Brain pericyte (primary cell): ENCODE measurements around the gene PCGF3.
A peak's percentile ranks its signal among the peaks of the same experiment; 100 is the strongest.
"Not testable (repeated sequence)": the region's sequence is repeated elsewhere in the genome, so short reads cannot be mapped to it uniquely, and the experiment has no call there.

Experiments
- DNase-seq: peaks from one replicate; pipeline ENCODE4 v3.0.0-alpha.2; 2012; ENCODE audit warnings: low read depth, low spot score

The PCGF3 gene

DNA sequence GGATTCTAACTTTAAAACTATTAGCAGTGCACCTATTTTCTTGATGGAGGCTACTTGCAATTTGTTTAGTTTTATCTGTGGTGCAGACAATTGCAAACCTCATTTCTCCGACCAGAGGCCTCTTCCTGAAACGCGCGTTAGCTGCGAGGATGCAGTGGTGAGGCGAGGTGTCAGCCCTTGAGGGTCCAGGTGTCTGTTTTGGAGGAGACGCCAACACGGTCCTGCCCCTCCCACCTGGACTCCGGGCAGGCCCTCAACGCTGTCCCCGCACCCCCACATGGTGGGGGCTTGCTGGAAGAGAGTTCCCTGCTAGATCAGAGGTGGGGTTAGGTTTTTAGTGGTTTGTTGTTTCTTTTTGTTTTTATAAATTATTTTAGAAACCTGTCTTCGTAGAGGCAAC is 34.4 kb downstream of the PCGF3 start:
- DNase-seq: no peak

DNA sequence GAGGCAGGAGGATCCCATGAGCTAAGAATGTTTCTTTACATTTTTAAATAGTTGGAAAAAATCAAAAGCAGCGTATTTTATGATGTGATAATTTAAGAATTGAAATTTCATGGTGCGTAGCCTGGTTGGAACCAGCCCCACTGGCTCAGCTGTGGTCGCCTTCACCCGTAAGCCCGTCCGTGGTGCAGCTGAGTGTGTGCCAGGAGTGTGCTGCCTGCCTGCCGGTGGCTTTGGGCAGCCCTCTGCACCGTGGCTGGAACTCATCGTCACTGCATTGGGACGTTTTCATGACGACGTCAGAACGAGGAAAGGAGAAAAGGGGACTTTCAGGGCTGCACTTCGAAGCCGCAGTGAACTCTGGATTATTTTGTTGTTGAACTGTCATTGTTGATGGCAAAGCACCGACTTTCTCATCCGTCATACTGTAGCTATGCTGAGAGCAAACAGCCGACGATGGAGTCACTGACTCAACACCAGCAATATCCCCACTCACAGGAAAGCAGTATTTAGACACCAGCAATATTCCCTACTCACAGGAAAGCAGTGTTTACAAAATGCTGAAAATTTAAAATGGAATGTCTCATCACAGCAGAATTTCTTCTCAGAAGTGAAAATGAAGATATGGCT is 35.1 kb downstream of the PCGF3 start:
- DNase-seq: no peak

DNA sequence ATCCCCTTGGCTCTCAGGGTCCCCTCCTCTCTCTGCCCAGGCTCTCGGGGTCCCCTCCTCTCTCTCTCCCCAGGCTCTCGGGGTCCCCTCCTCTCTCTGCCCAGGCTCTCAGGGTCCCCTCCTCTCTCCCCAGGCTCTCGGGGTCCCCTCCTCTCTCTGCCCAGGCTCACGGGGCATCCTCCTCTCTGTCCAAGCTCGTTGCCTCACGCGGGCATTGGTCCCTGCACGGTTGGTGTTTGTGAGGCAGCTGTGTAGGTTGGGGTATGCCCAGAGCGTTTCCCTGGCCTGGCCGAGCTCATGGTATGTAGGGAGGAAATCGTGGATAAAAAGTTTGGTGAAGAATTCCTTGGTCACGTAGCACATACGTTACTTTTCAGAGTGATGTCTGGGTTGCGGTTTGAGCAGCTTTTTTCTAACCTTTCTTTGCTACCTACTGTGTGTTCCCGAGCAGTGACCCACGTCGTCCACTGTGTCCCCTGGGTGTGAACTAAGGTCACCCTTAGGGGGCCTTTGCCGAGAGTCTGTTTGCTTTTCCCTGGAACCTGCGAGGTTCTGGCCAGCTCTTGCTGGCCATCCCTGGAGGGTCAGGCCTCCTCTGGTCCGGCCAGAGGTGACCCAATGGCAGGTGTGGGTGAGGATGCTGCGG is 36.6 kb downstream of the PCGF3 start:
- no peak for DNase-seq

DNA sequence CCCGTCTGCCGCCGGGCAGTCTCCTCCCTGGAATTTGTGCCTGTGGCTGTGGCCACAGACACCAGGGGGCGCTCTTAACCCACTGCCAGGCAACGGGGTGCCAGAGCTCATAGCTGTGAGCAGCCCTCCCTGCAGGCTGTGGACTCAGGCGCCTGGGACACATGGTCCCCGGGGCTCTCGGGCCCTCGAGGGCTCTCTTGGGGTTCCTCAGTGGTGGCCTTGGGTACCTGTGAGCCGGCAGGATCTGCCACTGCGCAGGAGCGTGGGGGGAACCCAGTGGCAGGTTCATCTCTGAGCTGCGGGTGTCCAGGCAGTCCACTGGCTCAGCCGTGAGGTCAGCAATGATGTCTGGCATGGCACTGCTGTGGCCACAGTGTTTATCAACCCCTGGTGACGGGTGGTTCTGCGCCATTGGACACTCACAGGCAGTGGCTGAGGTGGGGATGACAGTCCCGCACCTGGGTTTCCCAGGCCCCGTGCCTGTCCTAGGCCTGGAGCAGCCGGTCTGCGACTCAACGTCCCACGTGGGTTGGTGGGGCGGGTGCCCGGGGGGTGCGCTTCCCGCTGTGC is 37.2 kb downstream of the PCGF3 start:
- DNase-seq: no peak

DNA sequence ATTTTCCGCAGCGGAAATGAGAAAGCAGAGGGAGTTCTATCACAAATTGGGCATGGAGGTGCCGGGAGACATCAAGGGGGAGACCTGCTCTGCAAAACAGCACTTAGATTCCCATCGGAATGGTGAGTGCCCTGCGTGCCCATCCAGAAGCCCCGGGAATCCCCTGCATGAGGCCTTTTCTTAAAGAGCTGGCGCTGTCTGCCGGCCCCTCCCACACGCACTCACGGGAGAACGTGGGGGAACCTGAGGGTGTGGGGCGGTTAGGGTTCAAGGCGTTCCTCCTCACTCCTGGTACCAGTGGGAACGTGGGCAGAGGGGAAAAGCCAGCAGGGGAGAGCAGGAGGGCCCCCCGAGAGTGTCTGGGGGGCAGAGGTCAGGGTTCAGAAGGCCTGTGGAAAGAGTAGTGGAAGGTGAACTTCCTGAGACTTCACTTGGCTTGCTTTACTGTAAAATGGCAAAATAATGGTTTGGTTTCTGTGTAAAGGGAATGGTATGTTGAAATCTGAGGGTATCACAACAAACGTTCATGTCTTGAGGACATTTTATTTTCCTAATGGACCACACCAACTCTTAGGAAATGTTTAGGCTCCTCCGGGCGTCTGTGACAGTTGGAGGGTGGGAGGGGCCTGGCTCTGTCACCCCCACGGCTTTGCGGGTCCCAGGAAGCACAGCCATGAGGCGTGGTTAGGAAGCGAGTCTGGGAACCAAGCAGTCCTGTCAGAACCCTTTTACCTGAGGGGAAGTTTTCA is 38.0 kb downstream of the PCGF3 start:
- DNase-seq: no peak

DNA sequence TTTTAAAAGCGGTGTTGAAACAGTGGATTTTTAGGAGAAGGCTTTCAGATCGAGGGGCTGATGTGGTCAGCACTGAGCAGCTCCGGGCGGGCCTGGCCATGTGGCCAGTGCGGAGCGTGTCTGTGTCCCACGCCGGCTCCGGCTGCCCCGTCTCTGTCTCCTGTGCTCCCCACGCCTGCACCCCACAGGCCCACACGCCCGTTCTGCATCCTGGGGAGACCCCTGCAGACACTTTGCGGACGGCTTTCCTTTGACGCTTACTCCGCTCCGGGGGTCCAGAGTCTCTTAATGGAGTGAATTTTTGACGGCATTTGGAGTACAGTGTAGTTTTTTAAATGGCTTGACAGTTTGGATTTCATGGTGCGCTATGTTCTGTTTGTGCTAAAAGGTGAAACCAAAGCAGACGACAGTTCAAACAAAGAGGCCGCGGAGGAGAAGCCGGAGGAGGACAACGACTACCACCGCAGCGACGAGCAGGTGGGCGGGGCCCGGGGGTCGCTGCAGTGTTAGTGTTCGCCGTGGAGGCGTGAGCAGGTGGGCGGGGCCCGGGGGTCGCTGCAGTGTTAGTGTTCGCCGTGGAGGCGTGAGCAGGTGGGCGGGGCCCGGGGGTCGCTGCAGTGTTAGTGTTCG is 38.7 kb downstream of the PCGF3 start:
- no peak for DNase-seq

DNA sequence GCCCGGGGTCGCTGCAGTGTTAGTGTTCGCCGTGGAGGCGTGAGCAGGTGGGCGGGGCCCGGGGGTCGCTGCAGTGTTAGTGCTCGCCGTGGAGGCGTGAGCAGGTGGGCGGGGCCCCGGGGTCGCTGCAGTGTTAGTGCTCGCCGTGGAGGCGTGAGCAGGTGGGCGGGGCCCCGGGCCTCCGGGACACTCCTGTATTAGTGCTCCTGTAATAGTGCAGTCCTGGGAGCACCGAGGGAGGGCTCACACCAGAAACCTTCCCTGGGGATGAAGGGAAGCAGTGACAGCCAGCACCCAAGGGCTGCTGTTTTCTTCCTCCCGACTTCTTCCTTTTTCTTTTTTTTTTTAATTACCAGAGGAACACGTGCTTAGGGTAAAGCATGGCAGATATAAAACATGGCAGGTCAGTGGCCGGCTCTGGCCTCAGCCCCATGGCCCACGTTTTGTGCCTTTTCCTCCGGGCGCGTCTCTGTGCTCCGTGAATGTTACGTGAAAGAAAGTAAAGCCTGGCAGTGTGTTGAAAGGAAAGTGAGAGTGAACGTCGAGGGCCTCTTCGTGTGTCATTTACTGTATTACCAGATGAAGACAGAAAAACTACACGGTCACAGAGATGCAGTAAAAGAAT is 42.0 kb downstream of the PCGF3 start:
- no peak for DNase-seq

DNA sequence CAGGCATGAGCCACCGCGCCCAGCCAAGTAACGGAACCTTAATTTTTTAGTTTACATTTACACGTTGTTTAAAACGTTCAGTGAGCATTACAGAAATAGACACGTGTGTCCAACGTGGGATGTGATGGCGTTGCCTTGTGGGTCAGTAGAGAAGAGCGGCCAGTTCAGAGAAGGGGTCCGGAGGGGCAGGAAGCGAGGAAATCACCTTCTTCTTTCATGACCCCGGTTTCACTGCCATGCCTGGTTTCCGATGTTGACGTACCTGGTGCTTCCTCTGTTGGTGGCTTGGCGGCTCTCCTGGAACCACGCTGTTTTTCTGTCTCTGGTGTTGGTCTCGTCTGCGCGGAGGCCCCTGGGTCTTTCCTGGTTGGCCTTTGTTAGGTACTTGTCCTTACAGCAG is 42.8 kb downstream of the PCGF3 start:
- no peak for DNase-seq

DNA sequence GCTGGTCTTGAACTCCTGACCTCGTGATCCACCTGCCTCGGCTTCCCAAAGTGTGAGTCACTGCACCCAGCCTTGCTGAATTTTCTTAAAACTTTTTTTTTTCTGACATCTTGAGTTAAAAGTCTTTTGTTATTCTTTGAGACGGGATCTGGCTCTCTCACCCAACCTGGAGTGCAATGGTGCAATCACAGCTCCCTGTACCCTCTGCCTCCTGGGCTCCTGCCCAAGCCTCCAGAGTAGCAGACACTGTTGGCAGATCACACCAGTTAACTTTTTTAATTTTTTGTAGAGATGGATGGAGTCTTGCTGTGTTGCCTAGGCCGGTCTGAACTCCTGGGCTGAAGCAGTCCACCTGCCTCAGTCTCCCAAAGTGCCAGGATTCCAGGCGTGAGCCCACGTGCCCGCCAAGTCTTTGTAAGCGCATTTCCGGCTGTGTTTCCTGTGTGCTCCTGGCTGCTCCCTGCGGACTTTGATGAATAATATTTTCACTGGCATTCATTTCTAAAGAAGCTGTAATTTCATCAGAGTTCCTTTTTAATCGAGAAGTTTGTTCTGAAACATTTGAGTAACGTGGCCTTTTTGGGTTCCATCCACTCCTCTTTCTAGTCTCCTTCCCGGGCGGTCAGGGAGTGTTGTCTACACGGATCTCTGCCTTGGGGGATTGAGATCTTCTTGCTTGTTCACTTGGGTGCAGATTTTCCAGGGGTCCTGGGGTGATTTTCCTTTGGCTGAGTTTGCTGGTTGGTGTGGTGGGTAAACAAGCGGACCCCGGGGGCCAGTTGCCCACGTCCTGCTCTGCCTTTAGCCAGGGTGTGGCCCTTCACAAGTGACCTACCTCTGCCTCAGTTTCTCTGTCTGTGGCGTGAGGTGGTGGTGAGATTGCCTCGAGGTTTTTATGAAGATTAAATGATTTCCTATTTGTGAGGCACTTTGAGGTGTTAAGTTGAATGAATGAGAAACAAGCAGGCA is 44.4 kb downstream of the PCGF3 start:
- peak; percentile 68 for DNase-seq

DNA sequence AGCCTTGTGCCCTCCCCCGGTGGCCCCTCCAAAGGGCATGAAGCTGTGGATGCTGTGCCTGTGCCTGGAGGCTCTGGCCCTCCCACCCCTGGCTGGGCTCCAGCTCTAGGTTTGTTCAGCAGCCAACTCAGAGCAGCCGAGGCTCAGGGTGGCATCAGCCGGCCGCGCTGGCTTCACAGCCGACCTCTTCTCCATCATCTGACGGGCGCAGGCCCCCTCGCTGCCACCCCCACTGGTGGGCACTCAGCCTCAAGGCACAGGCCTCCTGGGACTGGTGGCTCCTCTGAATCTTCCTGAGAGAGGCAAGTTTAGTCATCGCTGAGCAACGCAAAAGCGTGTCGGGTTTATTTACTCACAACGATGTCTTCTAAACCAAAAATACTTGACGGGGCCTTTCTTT is 46.0 kb downstream of the PCGF3 start:
- no peak for DNase-seq

DNA sequence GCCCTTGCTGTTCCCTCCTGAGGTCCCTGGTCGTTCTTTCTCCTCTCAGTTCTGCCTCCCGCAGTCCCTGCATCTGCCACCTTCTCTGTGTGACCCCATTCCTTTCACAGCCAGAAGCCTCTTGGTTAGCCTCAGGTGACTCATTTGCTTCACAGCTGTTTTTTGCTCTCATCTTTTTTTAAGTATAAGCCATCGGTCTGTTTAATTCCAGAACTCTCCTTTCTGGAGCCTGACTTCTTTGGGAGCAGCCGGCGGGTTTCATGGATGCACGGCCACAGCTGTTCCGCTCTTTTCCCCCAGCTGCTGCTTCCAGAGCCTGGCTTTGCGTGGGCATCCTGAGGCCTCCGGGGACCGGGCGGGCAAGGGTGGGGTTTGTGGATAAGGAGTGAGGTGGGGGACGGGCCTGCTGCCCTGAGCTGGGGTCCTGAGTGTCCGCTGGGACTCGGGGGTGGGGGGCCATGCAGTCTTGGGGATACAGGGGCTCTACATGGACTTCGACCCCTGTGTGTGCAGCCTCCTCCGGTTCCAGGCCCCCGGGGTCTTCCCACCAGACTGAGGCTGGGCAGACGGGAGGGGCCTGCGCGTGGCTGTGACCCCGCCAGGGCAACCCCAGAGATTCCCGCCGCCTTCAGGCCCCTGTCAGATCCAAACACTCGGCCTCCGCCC is 46.7 kb downstream of the PCGF3 start:
- DNase-seq: no peak

DNA sequence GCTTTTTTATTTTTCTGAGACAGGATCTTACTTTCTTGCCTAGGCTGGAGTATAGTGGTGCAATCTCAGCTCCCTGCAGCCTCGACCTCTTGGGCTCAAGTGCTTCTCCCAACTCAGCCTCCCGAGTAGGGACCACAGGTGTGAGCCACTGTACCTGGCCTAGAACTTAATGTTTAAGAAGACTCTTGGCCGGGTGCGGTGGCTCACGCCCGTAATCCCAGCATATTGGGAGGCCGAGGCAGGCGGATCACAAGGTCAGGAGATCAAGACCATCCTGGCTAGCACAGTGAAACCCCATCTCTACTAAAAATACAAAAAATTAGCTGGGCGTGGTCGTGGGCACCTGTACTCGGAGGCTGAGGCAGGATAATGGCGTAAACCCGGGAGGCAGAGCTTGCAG is 47.6 kb downstream of the PCGF3 start:
- not testable (repeated sequence) for DNase-seq

DNA sequence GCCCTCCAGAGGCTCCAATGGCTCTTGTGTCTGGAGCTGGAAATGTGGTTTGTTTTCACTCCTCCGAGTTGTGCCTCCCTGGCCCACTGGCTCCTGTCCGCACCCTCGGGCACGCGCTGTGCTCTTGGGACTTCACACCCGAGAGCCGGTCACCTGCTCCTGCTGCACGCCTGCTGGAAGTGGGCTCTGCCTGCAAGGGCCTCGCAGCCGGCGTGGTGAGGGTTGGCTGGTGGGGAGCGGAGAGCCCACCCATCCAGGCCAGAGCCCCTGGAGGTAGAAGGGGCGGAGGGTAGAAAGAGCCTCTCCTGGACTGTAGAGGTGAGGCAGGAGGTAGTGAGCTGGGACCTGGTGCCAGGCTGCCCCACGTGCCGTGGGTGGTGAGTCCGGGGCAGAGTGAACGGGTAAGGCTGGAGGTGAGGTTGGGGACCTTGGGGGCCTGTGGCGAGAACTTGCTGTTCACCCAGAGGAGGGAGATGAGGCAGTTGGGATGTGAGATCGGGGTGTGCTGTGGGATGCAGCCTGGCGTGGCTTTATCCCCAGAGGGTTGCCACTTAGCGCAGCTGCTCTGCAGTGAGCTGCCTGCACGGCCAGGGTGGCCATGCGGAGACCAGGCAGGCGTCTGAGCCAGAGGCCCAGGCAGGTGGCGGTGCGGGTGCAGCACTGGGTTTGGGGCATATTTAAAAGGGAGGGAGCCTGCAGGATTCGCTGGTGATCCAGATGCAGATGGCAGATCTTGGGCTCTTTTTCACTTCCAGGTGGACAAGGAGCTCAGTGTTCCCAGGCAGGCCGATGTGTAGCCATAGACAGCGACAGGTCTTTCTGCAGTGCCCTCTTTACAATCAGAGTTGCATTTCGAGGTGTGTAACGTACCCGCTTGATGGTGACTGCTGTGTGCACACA is 48.8 kb downstream of the PCGF3 start:
- DNase-seq: no peak

DNA sequence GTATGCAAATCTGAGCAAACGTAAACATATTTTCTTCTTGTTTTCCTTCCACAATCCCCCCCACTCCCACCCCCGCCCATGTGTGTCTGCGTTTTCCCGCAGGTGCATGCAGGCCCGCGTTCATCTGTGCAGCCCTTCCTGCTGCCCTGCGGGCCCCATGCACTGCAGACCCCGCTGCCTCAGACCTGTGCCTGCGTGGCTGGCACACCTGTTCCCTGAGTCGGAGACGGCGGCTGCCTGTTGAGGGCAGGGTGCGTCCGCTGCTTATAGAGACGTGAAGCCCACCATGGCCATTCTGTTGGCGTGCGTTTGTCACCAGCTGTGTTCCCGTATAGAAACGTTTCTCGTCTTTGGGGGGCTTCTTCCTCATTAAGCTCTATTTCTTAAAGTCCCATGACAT is 51.5 kb downstream of the PCGF3 start:
- no peak for DNase-seq

DNA sequence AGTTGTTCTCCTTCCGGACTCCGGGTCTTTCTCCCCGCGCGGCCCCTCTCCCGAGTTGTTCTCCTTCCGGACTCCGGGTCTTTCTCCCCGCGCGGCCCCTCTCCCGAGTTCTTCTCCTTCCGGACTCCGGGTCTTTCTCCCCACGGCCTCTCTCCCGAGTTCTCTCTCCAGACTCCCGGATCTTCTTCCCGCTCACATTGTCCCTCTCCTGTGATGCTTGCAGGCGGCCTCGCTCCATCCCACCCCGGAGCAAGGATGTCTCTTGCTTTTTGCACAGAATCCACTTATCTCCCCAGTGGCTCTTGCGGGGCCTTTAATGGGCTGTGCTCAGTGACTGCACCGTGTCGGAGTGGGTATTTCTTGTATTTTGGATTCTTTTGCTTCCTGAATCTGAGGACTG is 54.2 kb downstream of the PCGF3 start:
- not testable (repeated sequence) for DNase-seq

DNA sequence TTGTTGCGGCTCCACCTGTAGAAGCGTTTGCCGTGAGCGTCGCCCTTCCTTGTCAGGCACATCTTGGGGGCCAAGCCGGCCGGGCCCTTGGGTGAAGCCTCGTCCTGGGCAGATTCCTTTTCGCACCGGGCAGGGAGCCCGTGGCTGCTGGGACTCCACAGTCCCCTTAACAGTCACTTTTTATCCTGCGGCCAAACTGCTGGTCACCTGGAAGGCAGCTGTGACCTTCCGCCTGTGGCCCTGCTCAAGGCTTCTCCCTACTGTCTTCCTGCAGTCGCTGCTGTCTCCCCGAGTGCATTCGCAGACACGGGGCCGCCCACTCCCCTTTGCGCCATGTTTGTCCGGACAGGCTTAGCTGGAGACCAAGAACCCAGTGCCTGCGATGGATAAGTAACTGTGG is 55.0 kb downstream of the PCGF3 start:
- DNase-seq: no peak

DNA sequence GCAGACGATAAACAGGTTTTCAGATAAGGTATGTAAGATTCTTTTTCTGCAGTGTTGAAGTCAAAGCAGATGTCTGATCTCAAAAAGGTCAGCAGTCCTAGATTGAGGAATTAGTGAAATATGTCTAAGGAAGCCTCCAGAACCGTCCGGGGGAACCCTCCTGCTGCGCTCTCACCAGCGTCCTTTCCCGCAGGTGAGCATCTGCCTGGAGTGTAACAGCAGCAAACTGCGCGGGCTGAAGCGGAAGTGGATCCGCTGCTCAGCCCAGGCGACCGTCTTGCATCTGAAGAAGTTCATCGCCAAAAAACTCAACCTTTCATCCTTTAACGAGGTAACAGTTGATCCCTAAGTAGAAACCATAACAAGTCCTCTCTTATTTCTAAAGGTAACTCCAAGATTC is 55.5 kb downstream of the PCGF3 start:
- no peak for DNase-seq

DNA sequence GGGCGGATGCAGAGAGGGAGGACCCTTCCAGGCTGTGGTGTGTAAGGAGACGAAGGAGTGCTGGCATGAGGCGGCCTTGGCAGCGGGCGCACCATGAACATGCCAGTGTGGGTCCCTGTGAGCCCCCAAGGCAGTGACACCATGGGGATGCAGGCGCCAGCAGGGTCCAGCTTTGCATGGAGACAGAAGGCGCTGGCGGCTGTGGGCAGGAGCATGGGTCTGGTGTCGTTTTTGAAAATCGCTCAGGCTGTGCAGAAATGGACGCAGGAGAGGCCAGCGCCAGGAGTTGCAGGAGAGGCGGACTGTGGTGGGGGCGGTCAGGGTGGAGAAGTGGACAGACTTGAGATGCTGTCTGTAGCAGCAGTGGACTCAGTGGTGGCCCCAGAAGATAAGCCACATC is 56.1 kb downstream of the PCGF3 start:
- DNase-seq: no peak
